ENCODE data around the gene HLA-G. TPM values are rescaled to one million over a fixed set of nuclear protein-coding genes. Genes with fewer than 3 reads are reported as not detected.

Gene HLA-G
- total RNA-seq, 1 donor from 2014 or later = not detected

GRCh38 chr6:29813066-29813465 lies 14.6 kb upstream of the HLA-G start:
- Histone ChIP-seq H3K9me3 (replicated peaks) (no peaks in the 10 kb centered on the region), H3K4me3 (no peak overlapping the region), H3K36me3 (no peaks in the 10 kb centered on the region), H3K27me3 (ENCODE audit: low read depth) (peaks cover 29% of the 10 kb centered on the region), H3K27ac (replicated peaks) (no peak overlapping the region), H3K4me1 (no peaks in the 10 kb centered on the region)
- DNase-seq = no peak
- intact Hi-C loops (cut with micrococcal nuclease) = no loop called here
- TF ChIP-seq CTCF (IDR thresholded peaks at IDR 0.05; ENCODE audit: borderline replicate concordance) = no peak

- H3K36me3 ChIP-seq = no peaks in the 10 kb centered on the region
- TF ChIP-seq CTCF (IDR thresholded peaks at IDR 0.05; ENCODE audit: borderline replicate concordance) = no peak
- H3K9me3 ChIP-seq (replicated peaks) = no peaks in the 10 kb centered on the region
- no peak overlapping the region for H3K27ac ChIP-seq (replicated peaks)
- intact Hi-C loops (cut with micrococcal nuclease) = no loop called here
- peaks cover 30% of the 10 kb centered on the region for H3K27me3 ChIP-seq (ENCODE audit: low read depth)
- H3K4me3 ChIP-seq = no peak overlapping the region
- H3K4me1 ChIP-seq = no peaks in the 10 kb centered on the region
- DNase-seq = no peak
These were observed 13.8 kb upstream of the HLA-G start for GRCh38 chr6:29813809-29814208.

GRCh38 chr6:29814379-29815117 lies 13.1 kb upstream of the HLA-G start:
- no peak for TF ChIP-seq CTCF (IDR thresholded peaks at IDR 0.05; ENCODE audit: borderline replicate concordance)
- Histone ChIP-seq H3K36me3 (no peaks in the 10 kb centered on the region), H3K4me3 (no peak overlapping the region), H3K4me1 (no peaks in the 10 kb centered on the region), H3K27me3 (ENCODE audit: low read depth) (peaks cover 38% of the 10 kb centered on the region), H3K9me3 (replicated peaks) (no peaks in the 10 kb centered on the region), H3K27ac (replicated peaks) (no peak overlapping the region)
- intact Hi-C loops (cut with micrococcal nuclease) = no loop called here
- DNase-seq = no peak

- H3K4me1 ChIP-seq = no peaks in the 10 kb centered on the region
- H3K4me3 ChIP-seq = no peak overlapping the region
- H3K9me3 ChIP-seq (replicated peaks) = no peaks in the 10 kb centered on the region
- H3K27ac ChIP-seq (replicated peaks) = no peak overlapping the region
- H3K27me3 ChIP-seq (ENCODE audit: low read depth) = peaks cover 36% of the 10 kb centered on the region
- intact Hi-C loops (cut with micrococcal nuclease) = no loop called here
- H3K36me3 ChIP-seq = no peaks in the 10 kb centered on the region
- no peak for DNase-seq
- TF ChIP-seq CTCF (IDR thresholded peaks at IDR 0.05; ENCODE audit: borderline replicate concordance) = no peak
These were observed 12.4 kb upstream of the HLA-G start for GRCh38 chr6:29815118-29815750.

GRCh38 chr6:29816030-29816429 lies 11.6 kb upstream of the HLA-G start:
- intact Hi-C loops (cut with micrococcal nuclease) = no loop called here
- peaks cover 38% of the 10 kb centered on the region for H3K27me3 ChIP-seq (ENCODE audit: low read depth)
- no peaks in the 10 kb centered on the region for H3K36me3 ChIP-seq
- H3K4me3 ChIP-seq = no peak overlapping the region
- no peak for DNase-seq
- H3K9me3 ChIP-seq (replicated peaks) = no peaks in the 10 kb centered on the region
- H3K27ac ChIP-seq (replicated peaks) = no peak overlapping the region
- TF ChIP-seq CTCF (IDR thresholded peaks at IDR 0.05; ENCODE audit: borderline replicate concordance) = no peak
- no peaks in the 10 kb centered on the region for H3K4me1 ChIP-seq

Measured in left ventricle myocardium inferior (tissue), 1 donor.